Testis (tissue), 3 donors: ENCODE results near the gene HLA-DOA. TPM values are rescaled to one million over a fixed set of nuclear protein-coding genes. Genes with fewer than 3 reads are reported as not detected.

Experiments used
- DNase-seq: peaks from one replicate; pipeline ENCODE4 v3.0.0-alpha.2; 2019
- H3K27ac ChIP-seq, 2 donors: fragments of 200-600 bp; sonication (generic); one replicate each; pipeline ENCODE4 v1.5.1; 2019
- H3K27me3 ChIP-seq: fragments of 200-600 bp; sonication (generic); one replicate; pipeline ENCODE4 v1.5.1; 2019
- H3K36me3 ChIP-seq: fragments of 200-600 bp; sonication (generic); one replicate; pipeline ENCODE4 v1.5.1; 2017; ENCODE audit warnings: low read depth; ENCODE audit errors: missing control alignments
- H3K4me1 ChIP-seq: fragments of 200-600 bp; sonication (generic); one replicate; pipeline ENCODE4 v1.5.1; 2019
- H3K4me3 ChIP-seq, 2 donors: fragments of 200-600 bp; sonication (generic); one replicate each; pipeline ENCODE4 v1.5.1; 2017 to 2019
- H3K9me3 ChIP-seq: fragments of 200-600 bp; sonication (generic); one replicate; pipeline ENCODE4 v1.5.1; 2017
- CTCF ChIP-seq, 3 experiments: fragments of 450-650 bp in 2 of 3; fragments of 200-600 bp in 1 of 3; sonication (generic) in 1 of 3; IDR thresholded peaks; one replicate each; pipeline ENCODE4 v1.5.1; 2016 to 2019; ENCODE audit warnings: antibody characterized with exemption in 3 of 3, mild to moderate bottlenecking in 2 of 3, moderate library complexity in 1 of 3
- POLR2A ChIP-seq: fragments of 450-650 bp; IDR thresholded peaks from one replicate; pipeline ENCODE4 v1.6.1; 2017; ENCODE audit warnings: antibody characterized with exemption, mild to moderate bottlenecking, moderate library complexity
- WGBS, 2 donors: methylation state at CpG; one replicate each; pipeline ENCODE4 v1.1.5; 2018; 5-methylcytosine and 5-hydroxymethylcytosine counted together
- intact Hi-C: fragments of 100-400 bp; cut with DNase I; formaldehyde crosslinking; loops from one replicate; pipeline ENCODE4 v1.15.1; 2023; ENCODE audit warnings: low total_unique reads
- polyA plus RNA-seq: library from polyadenylated mRNA; stranded (reverse); fragments of 350-450 nt; fragmentation: Illumina TruSeq; extraction: RNeasy Lipid Tissue Mini Kit (QIAGEN cat#74804); gene quantifications from one replicate; pipeline ENCODE4 v1.2.3, GENCODE V29; 2014; ENCODE audit warnings: low read depth, low replicate concordance; ENCODE audit not compliant: insufficient read depth
- total RNA-seq, 2 donors: library from RNA; depleted of rRNA; stranded (reverse); fragments of >200 nt; gene quantifications; one replicate each; pipeline ENCODE4 v1.2.3, GENCODE V29; 2016

HLA-DOA gene
- total and polyA plus RNA-seq, 3 donors from 2014 or later, result 1.2 to 13.5 (median 1.7) TPM

- no peaks in the 10 kb centered on the region for H3K36me3 ChIP-seq
- TF ChIP-seq POLR2A, result no peak
- no peak for TF ChIP-seq CTCF (IDR thresholded peaks at IDR 0.05)
- peaks cover 9% of the 10 kb centered on the region for H3K4me1 ChIP-seq
- WGBS, 2 donors, result 60 to 63% methylated on average over 3 of the region's 3 CpGs
- H3K27ac ChIP-seq, result peak overlapping the region in 1 of 2 donors; percentile 70
- H3K4me3 ChIP-seq, result no peak overlapping the region
- DNase-seq, result no peak
- intact Hi-C loops, result no loop called here
- no peaks in the 10 kb centered on the region for H3K9me3 ChIP-seq
- H3K27me3 ChIP-seq, result no peaks in the 10 kb centered on the region
Observed at GRCh38 chr6:33030245-33030644, 20.9 kb upstream of the HLA-DOA start.

- H3K9me3 ChIP-seq, result no peaks in the 10 kb centered on the region
- DNase-seq, result peak; percentile 40
- peak overlapping the region; percentile 33 to 70 for H3K27ac ChIP-seq
- no peak overlapping the region for H3K4me3 ChIP-seq
- H3K27me3 ChIP-seq, result no peaks in the 10 kb centered on the region
- intact Hi-C loops, result no loop called here
- 60 to 62% methylated on average over 6 of the region's 6 CpGs for WGBS, 2 donors
- H3K4me1 ChIP-seq, result peaks cover 9% of the 10 kb centered on the region
- no peaks in the 10 kb centered on the region for H3K36me3 ChIP-seq
- TF ChIP-seq POLR2A, result no peak
- no peak for TF ChIP-seq CTCF (IDR thresholded peaks at IDR 0.05)
Observed at GRCh38 chr6:33029328-33030184, 20.2 kb upstream of the HLA-DOA start.

- no peak overlapping the region for H3K4me3 ChIP-seq
- H3K27ac ChIP-seq, result peak overlapping the region in 1 of 2 donors; percentile 70
- WGBS, 2 donors, result 16 to 42% methylated on average over 1 of the region's 1 CpG
- TF ChIP-seq CTCF (IDR thresholded peaks at IDR 0.05) (no peak), POLR2A (no peak)
- peaks cover 9% of the 10 kb centered on the region for H3K4me1 ChIP-seq
- H3K27me3 ChIP-seq, result no peaks in the 10 kb centered on the region
- H3K36me3 ChIP-seq, result no peaks in the 10 kb centered on the region
- intact Hi-C loops, result no loop called here
- no peaks in the 10 kb centered on the region for H3K9me3 ChIP-seq
- DNase-seq, result no peak
Observed at GRCh38 chr6:33028220-33028849, 18.9 kb upstream of the HLA-DOA start.

- Histone ChIP-seq H3K9me3 (no peaks in the 10 kb centered on the region), H3K27me3 (no peaks in the 10 kb centered on the region), H3K36me3 (no peaks in the 10 kb centered on the region), H3K27ac (no peak overlapping the region), H3K4me3 (no peak overlapping the region), H3K4me1 (peaks cover 11% of the 10 kb centered on the region)
- TF ChIP-seq POLR2A (no peak), CTCF (IDR thresholded peaks at IDR 0.05) (no peak)
- no peak for DNase-seq
- intact Hi-C loops, result no loop called here
Observed at GRCh38 chr6:33024521-33024920, 15.1 kb upstream of the HLA-DOA start.
